NCI-H2081 treated with DMSO at 0.1 percent for 48 hours (cell line): ENCODE data around the gene TSPAN3.

ENCODE experiments used
- DNase-seq: peaks from one replicate; lab custom pipeline; 2025; lab: John Stamatoyannopoulos, UW

TSPAN3 gene

DNA sequence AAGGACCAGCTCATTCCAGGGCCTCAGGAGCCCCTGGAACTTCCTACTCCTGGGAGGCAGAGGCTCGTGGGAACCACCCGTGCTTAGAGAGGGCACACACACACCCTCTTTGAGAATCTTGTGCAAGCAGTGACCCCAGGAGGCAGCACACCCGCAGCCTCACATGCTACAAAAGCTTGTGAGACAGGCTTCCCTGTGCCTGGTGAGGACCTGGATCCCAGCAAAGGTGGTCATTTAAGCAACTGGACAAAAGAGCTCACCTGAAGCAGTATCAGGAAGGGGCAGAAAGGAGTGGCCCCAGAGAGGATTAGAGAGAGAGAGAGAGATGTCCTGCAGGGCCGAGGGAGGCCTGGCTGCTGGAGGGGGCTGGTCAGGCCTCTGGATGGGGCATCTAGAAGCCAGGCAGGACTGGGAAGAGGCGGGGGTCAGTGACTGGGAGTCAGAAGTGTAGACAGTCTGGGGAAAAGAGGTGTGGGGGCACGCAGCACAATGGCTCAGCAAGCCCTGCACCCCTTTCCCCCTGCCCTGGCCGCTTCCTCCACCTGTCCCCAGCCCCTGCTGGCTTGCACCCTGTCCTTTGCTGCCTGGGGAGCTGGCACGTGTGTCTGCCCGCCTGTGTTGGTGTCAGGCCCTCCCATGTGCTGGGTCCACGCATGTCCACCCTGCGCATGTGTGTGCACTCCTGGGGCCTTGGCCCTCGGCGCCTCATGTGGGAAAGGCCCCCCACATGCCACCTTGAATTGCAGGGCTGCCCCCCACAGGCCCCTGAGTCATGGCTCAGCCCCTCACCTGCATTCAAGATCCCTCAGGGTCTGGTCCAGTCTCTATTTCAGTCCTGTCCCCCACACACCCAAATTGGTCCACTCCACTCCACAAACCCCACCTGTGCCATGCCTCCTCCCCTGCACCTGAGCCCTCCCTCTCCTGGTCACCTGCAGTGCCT is 36.9 kb downstream of the TSPAN3 start:
- DNase-seq, result no peak

DNA sequence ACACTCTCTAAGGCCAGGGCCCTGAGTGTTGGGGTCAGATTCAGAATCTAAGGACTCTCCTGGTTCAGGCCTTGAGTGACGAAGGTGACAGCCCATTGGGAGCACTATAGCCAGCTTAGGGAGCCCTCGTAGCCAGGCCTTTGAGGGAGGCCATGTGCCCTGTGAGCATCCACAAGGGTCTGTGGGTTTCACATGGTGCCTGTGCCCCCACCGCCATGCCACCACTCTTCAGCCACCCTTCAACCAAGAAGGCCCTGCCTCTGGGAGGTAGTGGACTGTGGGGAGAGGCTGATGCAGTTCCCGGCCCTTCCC is 37.5 kb downstream of the TSPAN3 start:
- no peak for DNase-seq

DNA sequence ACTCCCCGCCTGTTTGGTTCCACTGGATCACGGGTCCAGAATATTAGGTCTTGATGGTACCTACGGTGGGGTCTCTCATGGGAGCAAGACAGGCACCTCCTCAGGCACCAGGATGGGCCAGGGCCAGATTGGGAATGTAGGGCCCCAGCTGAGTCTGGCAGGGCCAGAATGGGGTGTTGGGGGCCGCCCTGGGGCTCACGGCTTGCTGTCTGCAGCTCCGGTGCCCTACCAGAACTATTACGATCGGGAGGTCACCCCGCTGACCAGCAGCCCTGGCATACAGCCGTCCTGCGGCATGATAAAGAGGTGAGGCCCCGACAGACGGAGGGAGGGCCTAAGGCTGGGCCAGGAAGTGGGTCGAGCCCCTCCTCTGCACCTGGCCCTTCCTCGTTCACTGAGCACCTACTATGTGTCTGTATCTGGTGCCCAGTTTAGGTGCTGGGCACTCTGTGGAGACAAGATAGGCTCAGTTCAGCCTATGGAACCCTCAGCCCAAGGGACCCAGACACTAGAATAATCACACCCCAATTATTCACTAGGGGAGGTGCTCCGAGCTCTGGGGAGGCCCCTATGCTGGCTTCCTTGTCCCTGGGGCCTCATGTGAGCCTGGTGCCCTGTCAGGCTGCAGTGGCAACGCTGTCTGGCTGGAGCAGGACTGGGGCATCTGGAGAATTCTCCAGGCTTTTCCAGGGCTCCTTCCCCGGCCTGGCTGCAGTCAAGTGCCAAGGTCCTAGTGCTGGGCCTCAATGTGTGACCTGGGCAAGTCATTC is 38.1 kb downstream of the TSPAN3 start:
- DNase-seq, result no peak

GRCh38 chr15:77032052-77032646 is 38.8 kb downstream of the TSPAN3 start:
- no peak for DNase-seq

DNA sequence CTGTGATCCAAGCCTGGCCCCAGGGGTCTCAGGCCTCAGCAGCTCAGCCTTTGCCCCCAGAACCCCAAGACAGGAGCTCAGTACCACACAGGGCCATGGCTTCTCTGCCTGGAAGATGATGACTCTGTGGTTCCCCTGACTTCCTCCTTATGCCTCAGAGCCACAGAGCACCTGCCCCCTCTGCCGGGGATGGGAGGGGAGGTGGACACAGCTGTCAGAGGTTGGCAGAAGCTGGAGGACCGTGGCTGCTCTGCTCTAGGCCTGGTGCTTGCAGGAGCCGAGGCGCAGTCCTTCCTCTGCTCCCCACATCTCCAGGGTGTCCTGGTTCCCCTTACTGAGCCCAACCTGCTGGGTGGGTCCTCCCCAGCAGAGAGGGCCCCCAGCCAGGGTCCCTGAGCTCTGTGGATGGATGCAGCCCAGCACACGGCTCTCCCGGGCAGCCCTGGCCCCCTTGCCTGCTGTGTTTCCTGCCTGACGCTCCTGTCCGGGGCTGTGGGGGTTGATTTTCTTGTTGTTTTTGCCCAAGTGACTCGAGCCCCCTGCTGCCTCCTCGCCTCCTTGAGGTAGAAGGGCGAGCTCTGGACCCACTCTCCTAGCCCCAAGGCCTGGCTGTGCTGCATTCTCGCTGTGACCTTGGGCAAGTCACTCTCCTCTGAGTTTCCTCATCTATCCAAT is 39.4 kb downstream of the TSPAN3 start:
- peak; percentile 4 for DNase-seq

GRCh38 chr15:77030928-77031375 is 40.0 kb downstream of the TSPAN3 start:
- no peak for DNase-seq

- no peak for DNase-seq
Observed at GRCh38 chr15:77030048-77030927, 40.6 kb downstream of the TSPAN3 start.

DNA sequence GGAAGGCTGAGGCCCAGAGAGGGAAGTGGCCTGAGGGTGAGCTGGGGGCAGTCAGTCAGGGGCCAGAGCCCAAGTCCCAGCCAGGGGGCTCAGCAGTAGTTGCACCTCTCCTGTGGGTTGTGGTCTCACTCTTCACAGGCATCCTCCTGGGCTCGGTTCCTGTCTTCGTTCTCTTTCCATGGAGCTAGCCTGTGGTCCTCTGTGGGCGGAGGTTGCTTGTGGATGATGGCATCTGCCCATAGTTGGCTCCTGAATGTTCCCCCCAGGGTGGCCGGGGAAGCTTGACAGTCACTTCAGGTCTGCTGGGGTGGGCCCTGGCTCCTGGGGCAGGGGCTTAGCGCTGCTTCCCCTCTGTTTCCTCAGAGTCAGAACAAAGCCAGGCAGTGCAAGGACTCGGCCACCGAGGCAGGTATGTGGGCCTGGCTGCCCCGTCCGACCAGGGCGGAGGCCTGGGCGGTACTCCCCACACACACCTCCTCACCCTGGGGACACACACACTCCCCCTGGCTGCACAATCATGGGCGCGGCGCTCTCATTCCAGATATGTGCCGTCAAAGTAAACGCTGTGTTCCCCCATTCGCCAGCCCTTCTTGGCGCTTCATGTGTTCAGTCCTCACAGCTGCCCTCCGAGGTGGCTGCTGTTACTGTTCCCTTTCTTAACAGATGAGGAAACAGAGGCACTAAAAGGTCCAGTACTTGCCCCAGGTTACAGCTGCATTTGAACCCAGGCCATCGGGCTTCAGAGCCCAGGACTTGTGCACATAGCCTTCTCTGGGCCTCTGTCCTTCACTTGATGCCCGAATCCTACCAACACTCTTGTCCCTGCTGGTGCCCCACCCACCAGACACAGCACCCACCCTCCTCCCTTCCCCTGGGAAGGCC is 41.5 kb downstream of the TSPAN3 start:
- no peak for DNase-seq

- DNase-seq, result no peak
Observed at GRCh38 chr15:77028451-77029165, 42.3 kb downstream of the TSPAN3 start.

- no peak for DNase-seq
Observed at GRCh38 chr15:77027697-77028450, 43.0 kb downstream of the TSPAN3 start.

- DNase-seq, result no peak
Observed at GRCh38 chr15:77027111-77027696, 43.7 kb downstream of the TSPAN3 start.

- DNase-seq, result no peak
Observed at GRCh38 chr15:77026501-77027110, 44.3 kb downstream of the TSPAN3 start.

- DNase-seq, result no peak
Observed at GRCh38 chr15:77025941-77026411, 44.9 kb downstream of the TSPAN3 start.

DNA sequence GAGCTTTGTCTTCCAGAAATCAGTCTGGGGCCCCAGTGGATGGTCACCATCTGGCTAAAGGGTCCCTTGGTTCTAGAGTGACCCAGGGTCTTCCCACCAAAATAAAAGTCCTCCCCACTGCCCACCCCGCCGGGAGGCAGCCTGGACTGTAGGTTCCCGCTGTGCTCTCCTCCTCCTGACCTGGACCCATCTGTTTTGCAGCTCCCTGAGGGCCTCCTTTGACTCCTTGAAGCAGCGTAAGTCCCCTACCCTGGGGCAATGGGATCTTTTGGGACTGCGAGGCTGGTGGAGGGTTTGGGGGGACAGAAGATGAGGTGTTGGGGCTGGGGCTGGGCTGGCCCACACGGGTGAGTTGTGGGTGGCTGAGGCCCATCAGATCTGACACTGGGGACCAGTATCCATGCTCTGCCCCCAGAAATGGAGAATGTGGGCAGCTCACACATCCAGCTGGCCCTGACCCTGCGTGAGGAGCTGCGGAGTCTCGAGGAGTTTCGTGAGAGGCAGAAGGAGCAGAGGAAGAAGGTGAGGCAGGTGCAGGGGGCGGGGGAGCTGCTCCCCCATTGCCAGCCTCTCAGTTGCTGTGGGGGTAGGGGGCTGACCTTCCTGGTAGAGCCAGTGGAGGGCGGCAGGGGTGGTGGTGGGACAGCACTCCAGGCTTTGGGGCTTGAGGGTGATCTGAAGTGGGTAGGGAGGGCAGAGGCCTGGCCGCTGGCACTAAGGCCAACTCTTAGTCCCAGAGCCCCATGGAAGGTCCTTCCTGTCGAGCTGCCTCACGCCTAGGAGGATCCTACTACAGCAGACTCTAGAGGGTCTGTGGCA is 45.6 kb downstream of the TSPAN3 start:
- DNase-seq, result no peak

GRCh38 chr15:77024273-77025082 is 46.4 kb downstream of the TSPAN3 start:
- DNase-seq, result no peak
